ENCODE results near the gene CKAP2L.

GRCh38 chr2:112725545-112726457 lies 38.6 kb downstream of the CKAP2L start:
- TF ChIP-seq, protein P1, sequence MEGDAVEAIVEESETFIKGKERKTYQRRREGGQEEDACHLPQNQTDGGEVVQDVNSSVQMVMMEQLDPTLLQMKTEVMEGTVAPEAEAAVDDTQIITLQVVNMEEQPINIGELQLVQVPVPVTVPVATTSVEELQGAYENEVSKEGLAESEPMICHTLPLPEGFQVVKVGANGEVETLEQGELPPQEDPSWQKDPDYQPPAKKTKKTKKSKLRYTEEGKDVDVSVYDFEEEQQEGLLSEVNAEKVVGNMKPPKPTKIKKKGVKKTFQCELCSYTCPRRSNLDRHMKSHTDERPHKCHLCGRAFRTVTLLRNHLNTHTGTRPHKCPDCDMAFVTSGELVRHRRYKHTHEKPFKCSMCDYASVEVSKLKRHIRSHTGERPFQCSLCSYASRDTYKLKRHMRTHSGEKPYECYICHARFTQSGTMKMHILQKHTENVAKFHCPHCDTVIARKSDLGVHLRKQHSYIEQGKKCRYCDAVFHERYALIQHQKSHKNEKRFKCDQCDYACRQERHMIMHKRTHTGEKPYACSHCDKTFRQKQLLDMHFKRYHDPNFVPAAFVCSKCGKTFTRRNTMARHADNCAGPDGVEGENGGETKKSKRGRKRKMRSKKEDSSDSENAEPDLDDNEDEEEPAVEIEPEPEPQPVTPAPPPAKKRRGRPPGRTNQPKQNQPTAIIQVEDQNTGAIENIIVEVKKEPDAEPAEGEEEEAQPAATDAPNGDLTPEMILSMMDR (IDR thresholded peaks at IDR 0.05), result no peak
- TF ChIP-seq POLR2AphosphoS5 (IDR thresholded peaks at IDR 0.05), result no peak
